Epithelial cell of esophagus (primary cell): ENCODE data around the gene RAD51B.

Experiments used
- DNase-seq: peaks from one replicate; pipeline ENCODE4 v3.0.0; 2010; ENCODE audit warnings: low read depth
- H3K4me3 ChIP-seq: 2 replicates; pipeline ENCODE4 v1.5.1; 2011; ENCODE audit warnings: mild to moderate bottlenecking, low read length, control low read depth
- TF ChIP-seq, protein P1 (sequence below): IDR thresholded peaks from 2 replicates; pipeline ENCODE4 v1.5.1; 2011; ENCODE audit warnings: low read depth, mild to moderate bottlenecking, low read length, control low read depth, inconsistent platforms; ENCODE audit not compliant: insufficient read depth; ENCODE audit errors: missing control alignments

RAD51B gene

DNA sequence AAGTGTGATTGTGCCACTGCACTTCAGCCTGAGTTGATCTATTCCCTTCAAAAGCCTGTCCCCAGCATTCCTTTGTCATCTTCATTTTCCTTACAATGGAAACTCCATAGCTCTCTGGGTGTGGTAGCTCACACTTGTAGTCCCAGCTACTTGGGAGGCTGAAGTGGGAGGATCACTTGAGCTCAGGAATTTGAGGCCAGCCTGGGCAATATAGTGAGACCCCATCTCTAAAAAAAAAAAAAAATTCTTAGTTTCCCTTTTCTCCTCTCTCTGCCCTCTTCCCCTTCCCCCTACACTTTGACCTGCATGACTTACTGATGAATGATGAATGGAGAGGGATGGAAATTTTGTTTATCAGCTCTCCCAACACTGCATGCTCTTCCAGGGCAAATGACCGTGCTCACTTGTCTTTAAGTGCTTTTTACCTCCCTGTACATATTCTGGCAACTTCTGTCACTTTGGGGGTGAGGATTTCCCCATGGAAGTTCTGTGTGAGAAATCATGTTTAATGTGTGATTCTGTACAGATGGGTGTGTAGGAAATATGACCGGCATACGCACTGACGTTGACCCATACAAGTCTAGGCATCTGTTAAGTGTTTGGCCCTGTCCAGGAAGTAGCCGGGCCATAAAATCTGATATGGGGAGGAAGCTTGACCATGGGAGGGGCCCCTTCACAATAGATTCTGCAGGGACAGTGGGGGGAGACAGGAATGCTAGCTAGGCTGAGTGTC lies 907.9 kb downstream of the RAD51B start:
- TF ChIP-seq, protein P1, sequence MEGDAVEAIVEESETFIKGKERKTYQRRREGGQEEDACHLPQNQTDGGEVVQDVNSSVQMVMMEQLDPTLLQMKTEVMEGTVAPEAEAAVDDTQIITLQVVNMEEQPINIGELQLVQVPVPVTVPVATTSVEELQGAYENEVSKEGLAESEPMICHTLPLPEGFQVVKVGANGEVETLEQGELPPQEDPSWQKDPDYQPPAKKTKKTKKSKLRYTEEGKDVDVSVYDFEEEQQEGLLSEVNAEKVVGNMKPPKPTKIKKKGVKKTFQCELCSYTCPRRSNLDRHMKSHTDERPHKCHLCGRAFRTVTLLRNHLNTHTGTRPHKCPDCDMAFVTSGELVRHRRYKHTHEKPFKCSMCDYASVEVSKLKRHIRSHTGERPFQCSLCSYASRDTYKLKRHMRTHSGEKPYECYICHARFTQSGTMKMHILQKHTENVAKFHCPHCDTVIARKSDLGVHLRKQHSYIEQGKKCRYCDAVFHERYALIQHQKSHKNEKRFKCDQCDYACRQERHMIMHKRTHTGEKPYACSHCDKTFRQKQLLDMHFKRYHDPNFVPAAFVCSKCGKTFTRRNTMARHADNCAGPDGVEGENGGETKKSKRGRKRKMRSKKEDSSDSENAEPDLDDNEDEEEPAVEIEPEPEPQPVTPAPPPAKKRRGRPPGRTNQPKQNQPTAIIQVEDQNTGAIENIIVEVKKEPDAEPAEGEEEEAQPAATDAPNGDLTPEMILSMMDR: no peak
- H3K4me3 ChIP-seq: no peak overlapping the region
- no peak for DNase-seq

DNA sequence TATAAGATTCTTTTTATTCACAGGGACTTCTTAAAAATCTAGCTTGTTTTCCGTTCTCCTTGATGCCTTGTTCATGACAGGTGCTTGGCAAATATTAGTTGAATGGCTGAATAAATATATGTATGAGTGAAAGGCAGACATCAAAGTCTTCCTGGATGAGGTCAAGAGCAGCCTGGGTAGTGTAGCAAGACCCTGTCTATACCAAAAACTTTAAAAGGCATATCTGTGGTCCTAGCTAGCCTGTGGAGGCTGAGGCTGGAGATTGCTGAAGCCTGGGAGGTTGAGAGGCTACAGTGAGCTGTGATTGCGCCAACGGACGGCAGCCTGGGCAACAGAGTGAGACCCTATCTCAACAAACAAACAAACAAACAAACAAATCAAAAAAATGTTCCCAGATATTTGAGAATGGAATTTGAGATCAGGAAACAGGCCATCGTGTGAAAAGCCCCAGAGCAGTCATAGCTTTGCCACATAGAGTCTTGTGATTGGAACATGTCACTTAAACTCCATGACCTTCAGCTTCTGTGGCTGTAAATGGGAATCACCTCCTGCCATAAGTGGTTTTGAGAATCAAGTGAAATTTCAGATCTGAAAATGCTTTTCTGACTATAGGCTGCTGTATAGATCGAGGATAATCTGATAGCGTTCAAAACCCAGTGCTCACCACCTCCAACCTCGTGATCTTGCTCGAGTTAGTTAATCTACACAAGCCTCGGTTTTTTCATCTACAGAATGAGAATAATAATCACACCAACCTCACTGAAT lies 908.9 kb downstream of the RAD51B start:
- TF ChIP-seq, protein P1: no peak
- H3K4me3 ChIP-seq: no peak overlapping the region
- no peak for DNase-seq

DNA sequence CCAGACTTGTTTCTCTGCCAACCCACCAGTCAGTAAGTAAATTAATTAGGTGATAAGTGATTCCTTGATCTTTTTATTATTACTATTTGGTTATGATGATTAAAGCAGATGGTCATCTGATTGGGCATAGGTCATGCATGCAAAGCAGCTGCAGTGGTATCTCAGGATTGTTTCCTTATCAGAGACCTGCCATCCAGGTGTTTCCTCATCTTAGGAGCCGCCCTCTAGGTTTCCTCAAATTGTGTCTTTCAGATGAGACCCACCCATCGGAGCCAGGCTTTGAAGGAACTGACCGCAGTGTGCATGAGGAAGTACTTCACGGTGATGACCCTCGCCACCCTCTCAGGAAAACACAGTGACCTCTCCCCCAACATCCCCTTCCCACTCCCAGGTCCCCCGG lies 910.0 kb downstream of the RAD51B start:
- DNase-seq: no peak
- TF ChIP-seq, protein P1: no peak
- H3K4me3 ChIP-seq: no peak overlapping the region

DNA sequence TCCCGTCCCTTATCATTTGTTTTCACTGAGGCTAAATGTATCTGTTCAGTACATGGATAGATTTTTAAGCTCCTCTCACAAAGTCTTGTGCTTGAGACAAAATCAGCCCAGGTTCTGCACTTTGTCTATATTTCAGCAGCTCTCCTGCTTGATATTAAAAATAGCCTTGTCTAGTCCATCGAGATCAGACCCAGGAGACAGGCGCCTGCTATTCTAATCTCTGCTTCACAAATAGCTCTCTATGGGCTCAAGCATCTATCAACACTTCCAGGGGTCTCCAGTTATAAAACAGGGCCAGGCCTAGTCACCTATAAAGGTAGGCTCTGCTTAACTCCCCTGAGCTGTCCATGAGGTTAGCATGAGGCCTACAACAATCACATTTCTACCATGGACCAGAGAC lies 910.8 kb downstream of the RAD51B start:
- H3K4me3 ChIP-seq: no peak overlapping the region
- TF ChIP-seq, protein P1: no peak
- DNase-seq: no peak

DNA sequence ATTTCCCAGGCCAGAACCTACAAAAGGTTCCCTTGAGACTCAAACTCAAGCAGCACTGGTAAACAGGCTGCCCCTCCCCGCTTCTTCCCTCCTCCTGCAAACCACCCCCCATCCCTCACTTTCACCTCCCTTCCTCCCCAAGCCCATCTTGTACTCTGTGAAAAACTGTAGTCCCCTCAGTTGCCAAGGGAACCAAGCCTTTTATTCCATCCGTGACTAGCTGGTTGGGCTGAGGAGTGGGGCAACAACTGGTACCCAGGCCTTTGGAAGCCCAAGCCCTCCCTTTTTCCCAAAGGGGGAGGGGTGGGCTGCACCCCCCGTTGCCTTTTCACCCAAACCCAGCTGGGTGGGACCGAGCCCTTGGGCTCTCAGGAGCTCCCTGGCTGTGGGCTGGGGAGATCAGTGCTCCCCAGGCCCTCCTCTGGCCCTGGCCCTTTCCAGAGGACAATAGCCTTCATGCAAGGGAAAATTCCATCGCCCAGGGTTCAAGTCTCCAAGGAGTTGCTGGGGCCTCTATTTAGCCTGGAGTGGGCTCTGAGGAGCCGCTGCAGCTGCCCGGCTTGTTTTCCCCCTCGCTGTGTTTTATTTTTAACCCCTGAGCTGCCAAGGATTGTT lies 911.3 kb downstream of the RAD51B start:
- TF ChIP-seq, protein P1: no peak
- no peak for DNase-seq
- H3K4me3 ChIP-seq: no peak overlapping the region

DNA sequence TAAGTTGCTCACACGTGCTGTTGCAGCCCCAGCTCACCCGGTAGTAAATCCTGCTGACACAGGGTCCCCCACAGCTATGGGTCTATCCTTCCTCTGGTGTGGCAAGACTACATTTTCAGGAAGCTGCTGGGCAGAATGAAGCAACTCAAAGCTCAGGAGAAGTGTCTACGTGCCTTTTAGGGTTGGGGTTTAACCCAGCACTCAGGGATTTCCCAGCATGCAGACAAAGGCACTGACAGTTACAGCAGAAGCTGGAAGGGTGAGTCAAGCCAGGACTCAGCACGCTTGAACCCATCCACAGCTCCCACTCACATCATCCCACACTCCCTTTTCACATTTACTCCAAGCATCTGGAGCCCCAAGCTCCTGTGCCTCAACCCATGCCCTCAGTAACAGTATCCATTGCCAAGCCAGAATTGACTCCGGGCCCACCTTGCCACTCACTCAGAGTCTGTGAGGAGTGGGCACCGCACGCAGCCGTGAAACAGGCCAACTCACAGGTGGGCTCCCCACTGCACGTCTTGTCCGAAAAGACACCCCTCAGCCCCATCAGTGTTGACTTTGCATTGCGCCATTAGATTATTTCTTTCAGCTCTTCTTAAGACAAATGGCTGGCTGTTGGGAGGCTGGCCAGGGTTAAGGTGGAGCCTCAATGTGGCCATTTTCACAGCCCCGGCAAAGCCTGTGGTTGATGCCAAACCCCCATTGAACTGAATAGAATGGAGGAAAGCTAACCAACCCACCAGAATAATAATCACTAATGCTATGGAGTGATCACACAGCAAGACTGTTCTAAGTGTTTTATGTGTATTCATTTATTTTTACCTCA lies 913.7 kb downstream of the RAD51B start:
- TF ChIP-seq, protein P1: no peak
- peak; percentile 70 for DNase-seq
- no peak overlapping the region for H3K4me3 ChIP-seq
